Activated CD8-positive, alpha-beta T cell treated with anti-CD3 and anti-CD28 coated beads for 36 hours (primary cell): ENCODE data around the gene MMP13. TPM values are rescaled to one million over a fixed set of nuclear protein-coding genes. Genes with fewer than 3 reads are reported as not detected.
A peak's percentile ranks its signal among the peaks of the same experiment; 100 is the strongest.

Source experiments
- ATAC-seq: fragments of 200-7000 bp; cut with Tn5 transposase; one replicate; pipeline ENCODE4 v1.10.0; 2021; ENCODE audit warnings: mild to moderate bottlenecking, moderate library complexity
- CTCF ChIA-PET: fragments of 350-600 bp; sonication (Branson Sonifier 250); formaldehyde crosslinking; loops from one replicate; lab custom pipeline; 2021; ENCODE audit warnings: antibody characterized with exemption; lab: Charles Lee
- POLR2A ChIA-PET: fragments of 350-600 bp; sonication (Branson Sonifier 250); formaldehyde crosslinking; loops from one replicate; lab custom pipeline; 2021; ENCODE audit warnings: antibody characterized with exemption; lab: Charles Lee
- DNase-seq: peaks from one replicate; pipeline ENCODE4 v3.0.0-alpha.2; 2020
- H3K27ac Mint-ChIP-seq: one replicate; pipeline ENCODE4 v1.8.0; 2021; ENCODE audit warnings: mild to moderate bottlenecking, mixed read lengths
- H3K27me3 Mint-ChIP-seq: one replicate; pipeline ENCODE4 v1.8.0; 2021; ENCODE audit warnings: mixed read lengths
- H3K36me3 Mint-ChIP-seq: one replicate; pipeline ENCODE4 v1.8.0; 2021; ENCODE audit warnings: low read depth, mixed read lengths
- H3K4me1 Mint-ChIP-seq: one replicate; pipeline ENCODE4 v1.8.0; 2021; ENCODE audit warnings: low read depth, mixed read lengths
- H3K4me3 Mint-ChIP-seq: one replicate; pipeline ENCODE4 v1.8.0; 2021; ENCODE audit warnings: mild to moderate bottlenecking, moderate library complexity, mixed read lengths
- H3K9me3 Mint-ChIP-seq: one replicate; pipeline ENCODE4 v1.8.0; 2021; ENCODE audit warnings: mixed read lengths
- intact Hi-C: fragments of 100-400 bp; cut with micrococcal nuclease; formaldehyde crosslinking; loops from one replicate; pipeline ENCODE4 v1.10.0; 2022
- total RNA-seq, 2 experiments: library from RNA; stranded (reverse); gene quantifications; one replicate each; pipeline ENCODE4 v1.2.3, GENCODE V29; 2021
- TF ChIP-seq, protein P1 (sequence below): fragments of 200-600 bp; IDR thresholded peaks from one replicate; pipeline ENCODE4 v1.8.0; 2022; ENCODE audit warnings: antibody characterized with exemption, mild to moderate bottlenecking

Gene MMP13
- total RNA-seq, 2 experiments from 2014 or later: not detected

GRCh38 chr11:102940714-102941588, 14.6 kb downstream of the MMP13 start:
- TF ChIP-seq, protein P1, sequence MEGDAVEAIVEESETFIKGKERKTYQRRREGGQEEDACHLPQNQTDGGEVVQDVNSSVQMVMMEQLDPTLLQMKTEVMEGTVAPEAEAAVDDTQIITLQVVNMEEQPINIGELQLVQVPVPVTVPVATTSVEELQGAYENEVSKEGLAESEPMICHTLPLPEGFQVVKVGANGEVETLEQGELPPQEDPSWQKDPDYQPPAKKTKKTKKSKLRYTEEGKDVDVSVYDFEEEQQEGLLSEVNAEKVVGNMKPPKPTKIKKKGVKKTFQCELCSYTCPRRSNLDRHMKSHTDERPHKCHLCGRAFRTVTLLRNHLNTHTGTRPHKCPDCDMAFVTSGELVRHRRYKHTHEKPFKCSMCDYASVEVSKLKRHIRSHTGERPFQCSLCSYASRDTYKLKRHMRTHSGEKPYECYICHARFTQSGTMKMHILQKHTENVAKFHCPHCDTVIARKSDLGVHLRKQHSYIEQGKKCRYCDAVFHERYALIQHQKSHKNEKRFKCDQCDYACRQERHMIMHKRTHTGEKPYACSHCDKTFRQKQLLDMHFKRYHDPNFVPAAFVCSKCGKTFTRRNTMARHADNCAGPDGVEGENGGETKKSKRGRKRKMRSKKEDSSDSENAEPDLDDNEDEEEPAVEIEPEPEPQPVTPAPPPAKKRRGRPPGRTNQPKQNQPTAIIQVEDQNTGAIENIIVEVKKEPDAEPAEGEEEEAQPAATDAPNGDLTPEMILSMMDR: peak; percentile 88
- ATAC-seq (peak; percentile 86), DNase-seq (peak; percentile 60)
- Mint-ChIP-seq H3K4me3 (no peak overlapping the region), H3K27ac (no peak overlapping the region), H3K9me3 (no peaks in the 10 kb centered on the region), H3K36me3 (no peaks in the 10 kb centered on the region), H3K27me3 (peaks cover 5% of the 10 kb centered on the region), H3K4me1 (no peaks in the 10 kb centered on the region)
- intact Hi-C loops: loop anchor here (5.0 kb wide), 1 partner anchor 209 kb away; no protein-coding TSS in a partner anchor
- ChIA-PET CTCF (interaction anchor here (0.6 to 3.7 kb wide), 39 partner anchors 9 to 274 kb away, joined by 3 to 19 read pairs (median 4); no protein-coding TSS in a partner anchor), POLR2A (no interaction called here)

- POLR2A ChIA-PET: no interaction called here
- H3K27ac Mint-ChIP-seq: no peak overlapping the region
- intact Hi-C loops: loop anchor here (10.0 kb wide), 1 partner anchor 58 kb away; no protein-coding TSS in a partner anchor
- H3K4me3 Mint-ChIP-seq: no peak overlapping the region
- no peaks in the 10 kb centered on the region for H3K36me3 Mint-ChIP-seq
- H3K27me3 Mint-ChIP-seq: peaks cover 10% of the 10 kb centered on the region
- TF ChIP-seq, protein P1: no peak
- no peaks in the 10 kb centered on the region for H3K9me3 Mint-ChIP-seq
- CTCF ChIA-PET: interaction anchor here (0.6 to 1.8 kb wide), 3 partner anchors 10 to 242 kb away, joined by 3 to 6 read pairs (median 3); no protein-coding TSS in a partner anchor
- no peak for ATAC-seq
- no peak for DNase-seq
- H3K4me1 Mint-ChIP-seq: no peaks in the 10 kb centered on the region
Observed at GRCh38 chr11:102936864-102937509, 18.5 kb downstream of the MMP13 start.

GRCh38 chr11:102935514-102935913, 20.0 kb downstream of the MMP13 start:
- Mint-ChIP-seq H3K9me3 (no peaks in the 10 kb centered on the region), H3K4me3 (no peak overlapping the region), H3K4me1 (no peaks in the 10 kb centered on the region), H3K36me3 (no peaks in the 10 kb centered on the region), H3K27me3 (peaks cover 7% of the 10 kb centered on the region), H3K27ac (no peak overlapping the region)
- intact Hi-C loops: loop anchor here (10.0 kb wide), 1 partner anchor 59 kb away; no protein-coding TSS in a partner anchor
- TF ChIP-seq, protein P1: no peak
- DNase-seq (no peak), ATAC-seq (peak; percentile 39)
- POLR2A ChIA-PET: no interaction called here
- CTCF ChIA-PET: interaction anchor here (1.5 to 1.8 kb wide), 2 partner anchors 11 to 21 kb away, joined by 3 to 4 read pairs; no protein-coding TSS in a partner anchor

- ATAC-seq (no peak), DNase-seq (no peak)
- TF ChIP-seq, protein P1: no peak
- H3K27ac Mint-ChIP-seq: no peak overlapping the region
- no peaks in the 10 kb centered on the region for H3K4me1 Mint-ChIP-seq
- CTCF ChIA-PET: interaction anchor here (1.0 to 1.5 kb wide), 2 partner anchors 20 to 174 kb away, joined by 3 to 4 read pairs; no protein-coding TSS in a partner anchor
- H3K36me3 Mint-ChIP-seq: no peaks in the 10 kb centered on the region
- H3K4me3 Mint-ChIP-seq: no peak overlapping the region
- H3K27me3 Mint-ChIP-seq: peaks cover 8% of the 10 kb centered on the region
- intact Hi-C loops: loop anchor here (10.0 kb wide), 1 partner anchor 60 kb away; no protein-coding TSS in a partner anchor
- POLR2A ChIA-PET: no interaction called here
- H3K9me3 Mint-ChIP-seq: no peaks in the 10 kb centered on the region
Observed at GRCh38 chr11:102934735-102935134, 20.8 kb downstream of the MMP13 start.
